H1 (cell line): Measurements from ENCODE around the gene EEF1AKMT2. TPM values are rescaled to one million over a fixed set of nuclear protein-coding genes. Genes with fewer than 3 reads are reported as not detected.

ENCODE experiments used
- CTCF ChIA-PET: fragments of 300-600 bp; sonication (Branson Sonifier 250); formaldehyde crosslinking; loops from one replicate; lab custom pipeline; 2021; ENCODE audit not compliant: partially characterized antibody; lab: Charles Lee
- POLR2A ChIA-PET: fragments of 300-600 bp; sonication (Branson Sonifier 250); formaldehyde crosslinking; loops from one replicate; lab custom pipeline; 2021; ENCODE audit warnings: inconsistent platforms; ENCODE audit not compliant: partially characterized antibody; lab: Charles Lee
- DNase-seq, 2 experiments: peaks; one replicate each; pipeline versions ENCODE4 v3.0.0 to v3.0.0-alpha.2; 2010 to 2022; ENCODE audit warnings: low spot score in 2 of 2, low read depth in 1 of 2, mixed read lengths in 1 of 2
- FAIRE-seq: peaks from 2 replicates; lab custom pipeline; 2011; peaks lifted over from hg19 to GRCh38; lab: Jason Lieb, UNC
- H2AFZ ChIP-seq: 2 replicates; pipeline ENCODE4 v1.8.1; 2012; ENCODE audit warnings: low read length, inconsistent platforms
- H2AK5ac ChIP-seq: 2 replicates; pipeline ENCODE4 v1.6.1; 2013; ENCODE audit warnings: low read depth, low read length
- H2BK120ac ChIP-seq: replicated peaks from 2 replicates; pipeline ENCODE3; 2013; ENCODE audit warnings: low read depth, low read length, inconsistent platforms
- H2BK12ac ChIP-seq: 2 replicates; pipeline ENCODE4 v1.6.1; 2013; ENCODE audit warnings: low read depth, low read length
- H2BK15ac ChIP-seq: 2 replicates; pipeline ENCODE4 v1.6.1; 2013; ENCODE audit warnings: low read length
- H2BK20ac ChIP-seq: 2 replicates; pipeline ENCODE4 v1.6.1; 2013; ENCODE audit warnings: low read length
- H2BK5ac ChIP-seq: 2 replicates; pipeline ENCODE4 v1.6.1; 2013; ENCODE audit warnings: low read depth, low read length
- H3K14ac ChIP-seq: 2 replicates; pipeline ENCODE4 v1.6.1; 2013; ENCODE audit warnings: inconsistent platforms; ENCODE audit not compliant: insufficient read length
- H3K18ac ChIP-seq: 2 replicates; pipeline ENCODE4 v1.6.1; 2013; ENCODE audit warnings: low read length; ENCODE audit errors: extremely low read depth
- H3K23ac ChIP-seq: 2 replicates; pipeline ENCODE4 v1.6.1; 2013; ENCODE audit warnings: inconsistent platforms; ENCODE audit not compliant: insufficient read length
- H3K23me2 ChIP-seq: 2 replicates; pipeline ENCODE4 v1.6.1; 2013; ENCODE audit warnings: low read depth, low read length
- H3K27ac ChIP-seq: 2 replicates; pipeline ENCODE4 v1.6.1; 2011; ENCODE audit warnings: low read depth, low read length, inconsistent platforms
- H3K27me3 ChIP-seq, 4 experiments: replicated peaks in 1 of 4; 1 replicate in 1 of 4; 2 replicates in 3 of 4; pipeline versions ENCODE4 v1.6.1 to v1.8.1; 2011 to 2013; ENCODE audit warnings: low read length in 3 of 4, mild to moderate bottlenecking in 3 of 4, inconsistent platforms in 2 of 4, mixed read lengths in 2 of 4, moderate library complexity in 1 of 4; ENCODE audit not compliant: control insufficient read depth in 3 of 4, insufficient read depth in 3 of 4; ENCODE audit errors: extremely low read depth in 1 of 4
- H3K36me3 ChIP-seq, 4 experiments: 2 replicates each; pipeline versions ENCODE4 v1.6.1 to v1.8.1; 2011 to 2013; ENCODE audit warnings: mild to moderate bottlenecking in 4 of 4, low read length in 3 of 4, moderate library complexity in 2 of 4, control low read depth in 1 of 4, inconsistent platforms in 1 of 4; ENCODE audit not compliant: insufficient read depth in 4 of 4, control insufficient read depth in 2 of 4
- H3K4ac ChIP-seq: replicated peaks from 2 replicates; pipeline ENCODE3; 2013; ENCODE audit warnings: low read length, low read depth, mixed read lengths, inconsistent platforms; ENCODE audit not compliant: insufficient read length
- H3K4me1 ChIP-seq, 4 experiments: replicated peaks in 1 of 4; 1 replicate in 1 of 4; 2 replicates in 3 of 4; pipeline versions ENCODE4 v1.6.1 to v1.8.1; 2011 to 2013; ENCODE audit warnings: low read length in 3 of 4, inconsistent platforms in 2 of 4, mixed read lengths in 1 of 4; ENCODE audit not compliant: insufficient read depth in 4 of 4, control insufficient read depth in 3 of 4
- H3K4me2 ChIP-seq, 2 experiments: 2 replicates each; pipeline versions ENCODE4 v1.6.1 to v1.8.1; 2011 to 2013; ENCODE audit warnings: low read depth in 2 of 2, low read length in 2 of 2, control low read depth in 1 of 2, inconsistent platforms in 1 of 2, mild to moderate bottlenecking in 1 of 2; ENCODE audit not compliant: insufficient read depth in 1 of 2
- H3K4me3 ChIP-seq, 4 experiments: fragments of 200-600, 300-600 bp in 1 of 4; sonication (generic), shearing (Covaris generic), sonication (Bioruptor Twin) in 1 of 4; 2 replicates each; pipeline versions ENCODE4 v1.5.1 to v1.8.1; 2011 to 2016; ENCODE audit warnings: low read length in 4 of 4, low read depth in 3 of 4, control low read depth in 2 of 4, inconsistent platforms in 2 of 4, mild to moderate bottlenecking in 2 of 4, mixed read lengths in 1 of 4, moderate library complexity in 1 of 4; ENCODE audit not compliant: insufficient read depth in 2 of 4; ENCODE audit errors: extremely low read depth in 1 of 4
- H3K56ac ChIP-seq: replicated peaks from 2 replicates; pipeline ENCODE3; 2013; ENCODE audit warnings: low read depth, mild to moderate bottlenecking, mixed read lengths, low read length, inconsistent platforms; ENCODE audit not compliant: insufficient read length
- H3K79me1 ChIP-seq: 2 replicates; pipeline ENCODE4 v1.6.1; 2013; ENCODE audit warnings: low read depth, low read length, control low read depth
- H3K79me2 ChIP-seq, 2 experiments: 2 replicates each; pipeline versions ENCODE4 v1.6.1 to v1.8.1; 2012 to 2013; ENCODE audit warnings: low read length in 2 of 2, mild to moderate bottlenecking in 2 of 2, inconsistent platforms in 1 of 2; ENCODE audit not compliant: insufficient read depth in 2 of 2, control insufficient read depth in 1 of 2
- H3K9ac ChIP-seq, 4 experiments: replicated peaks in 1 of 4; 1 replicate in 1 of 4; 2 replicates in 3 of 4; pipeline versions ENCODE4 v1.6.1 to v1.8.1; 2011 to 2013; ENCODE audit warnings: low read depth in 3 of 4, low read length in 3 of 4, control low read depth in 2 of 4, mild to moderate bottlenecking in 2 of 4, moderate library complexity in 2 of 4, inconsistent platforms in 1 of 4; ENCODE audit errors: extremely low read depth in 1 of 4
- H3K9me3 ChIP-seq, 2 experiments: 2 replicates each; pipeline versions ENCODE4 v1.6.1 to v1.8.1; 2012 to 2013; ENCODE audit warnings: mild to moderate bottlenecking in 2 of 2, moderate library complexity in 2 of 2, control low read depth in 1 of 2, inconsistent platforms in 1 of 2, low read depth in 1 of 2, low read length in 1 of 2, mixed read lengths in 1 of 2; ENCODE audit not compliant: insufficient read depth in 2 of 2
- H4K20me1 ChIP-seq, 2 experiments: replicated peaks in 1 of 2; 2 replicates each; pipeline versions ENCODE3 to v1.8.1; 2011 to 2013; ENCODE audit warnings: inconsistent platforms in 2 of 2, low read length in 2 of 2, mild to moderate bottlenecking in 1 of 2; ENCODE audit not compliant: insufficient read depth in 2 of 2, control insufficient read depth in 1 of 2
- H4K5ac ChIP-seq: 2 replicates; pipeline ENCODE4 v1.6.1; 2013; ENCODE audit warnings: low read length, low read depth, mixed read lengths, inconsistent platforms; ENCODE audit not compliant: insufficient read length
- H4K8ac ChIP-seq: 2 replicates; pipeline ENCODE4 v1.8.0; 2013; ENCODE audit warnings: mild to moderate bottlenecking, moderate library complexity, low read length, inconsistent platforms; ENCODE audit not compliant: insufficient read depth; ENCODE audit errors: extremely low read depth
- H4K91ac ChIP-seq: replicated peaks from 2 replicates; pipeline ENCODE3; 2013; ENCODE audit warnings: low read length, mixed read lengths, inconsistent platforms; ENCODE audit not compliant: insufficient read length
- JUN ChIP-seq: IDR thresholded peaks from 2 replicates; pipeline ENCODE4 v1.6.1; 2011; ENCODE audit warnings: low read depth, mild to moderate bottlenecking, improper control_type of control experiment, low read length
- KDM1A ChIP-seq: fragments of 200-600, 300-600 bp; sonication (generic); IDR thresholded peaks from 2 replicates; pipeline ENCODE4 v1.7.1; 2016; ENCODE audit warnings: mild to moderate bottlenecking, low read length, borderline replicate concordance
- NANOG ChIP-seq: IDR thresholded peaks from 2 replicates; pipeline ENCODE4 v1.6.1; 2011; ENCODE audit warnings: low read length, low read depth, mild to moderate bottlenecking, inconsistent platforms; ENCODE audit not compliant: insufficient read depth, poor library complexity, severe bottlenecking
- POU5F1 ChIP-seq: IDR thresholded peaks from 2 replicates; pipeline ENCODE4 v1.6.1; 2011; ENCODE audit warnings: low read depth, mild to moderate bottlenecking, low read length, moderate library complexity
- RXRA ChIP-seq: IDR thresholded peaks from 2 replicates; pipeline ENCODE4 v1.6.1; 2011; ENCODE audit warnings: low read depth, mild to moderate bottlenecking, low read length, moderate library complexity; ENCODE audit not compliant: insufficient read depth
- WGBS, 2 experiments: shearing (Covaris generic) in 1 of 2; methylation state at CpG; one replicate each; pipeline versions ENCODE4 v1.1.6 to v1.1.7; 2013 to 2015; ENCODE audit warnings: low lambda C conversion rate in 2 of 2, mixed read lengths in 2 of 2, inconsistent platforms in 1 of 2, low coverage in 1 of 2, missing lambda C conversion rate in 1 of 2; ENCODE audit not compliant: insufficient replicate concordance in 2 of 2, insufficient coverage in 1 of 2, insufficient read length in 1 of 2; ENCODE audit errors: extremely low coverage in 1 of 2, missing lambda C conversion rate in 1 of 2; 5-methylcytosine and 5-hydroxymethylcytosine counted together
- polyA plus RNA-seq, 7 experiments: library from polyadenylated mRNA; depleted of rRNA in 3 of 7; stranded (reverse) in 5 of 7; unstranded in 2 of 7; fragments of >200 nt in 5 of 7; fragments of 200-250 nt in 2 of 7; gene quantifications; 1 replicate in 5 of 7; 2 replicates in 1 of 7; 4 replicates in 1 of 7; pipeline versions ENCODE4 v1.2.1 to v1.2.3, GENCODE V29; 2011 to 2013; ENCODE audit warnings: missing spikeins in 2 of 7, mixed read lengths in 2 of 7
- total RNA-seq: library from RNA; stranded (reverse); fragmentation: NEBNext Ultra II Directional; extraction: Animal tissue kit (Norgen Biotek cat#: 25700); gene quantifications from 2 replicates; pipeline ENCODE4 v1.2.1, GENCODE V29; 2021
- TF ChIP-seq, protein P1 (sequence below): IDR thresholded peaks from 2 replicates; pipeline ENCODE4 v1.6.1; 2012; ENCODE audit warnings: low read length, inconsistent platforms

Gene EEF1AKMT2
- total and polyA plus RNA-seq, 2 of the 8 experiments (the other 6 are each of a cell fraction or from before 2014, with no cell fraction given): 9.8 to 26.8 TPM

DNA sequence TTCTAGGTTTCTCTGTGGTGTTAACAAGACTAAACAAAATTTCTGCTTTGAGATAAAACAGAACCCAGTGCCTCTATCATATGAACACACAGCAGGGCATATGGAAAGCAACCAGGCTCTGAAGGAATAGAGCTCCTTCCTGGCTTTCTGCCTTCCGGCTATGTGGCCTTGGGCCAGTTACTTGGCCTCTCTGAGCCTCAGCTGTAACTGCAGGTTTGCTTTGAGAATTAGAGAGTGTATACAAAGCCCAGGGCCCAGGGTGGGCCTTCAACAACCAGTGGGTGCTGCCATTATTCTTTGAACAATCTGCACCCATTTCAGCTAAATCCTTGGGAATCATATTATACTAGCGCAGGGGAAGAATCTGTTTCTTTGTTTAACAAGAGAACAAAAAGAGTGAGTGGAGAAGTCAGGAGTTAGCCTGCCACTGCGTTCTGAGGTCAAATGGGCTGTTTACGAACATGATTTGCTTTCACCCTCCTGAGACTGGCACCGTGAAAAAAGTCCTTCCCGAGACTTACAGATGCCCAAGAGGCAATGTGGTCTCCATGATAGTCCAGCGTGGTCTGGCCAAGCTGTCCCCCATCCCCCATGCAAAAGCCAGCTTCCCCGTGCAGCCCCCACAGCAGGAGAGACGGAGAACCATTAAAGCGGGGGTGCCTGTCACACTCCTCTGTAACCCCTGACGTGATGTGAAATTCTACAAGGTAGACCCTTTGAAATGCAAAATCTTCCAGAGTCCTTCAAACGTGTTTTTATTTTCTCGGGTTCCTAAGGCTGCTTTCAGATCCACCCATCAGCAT, 52.4 kb downstream of the EEF1AKMT2 start:
- Histone ChIP-seq H3K27me3 (peaks cover 1 to 21% (median 14%) of the 10 kb centered on the region in 4 experiments; a peak in 6 of 7 replicates), H3K79me2 (peaks cover 0 to 14% of the 10 kb centered on the region in 2 experiments; a peak in 2 of 4 replicates), H4K8ac (no peak overlapping the region; the same call in 1 of the 2 replicates), H3K56ac (no peak overlapping the region), H3K23ac (no peak overlapping the region), H4K5ac (no peak overlapping the region), H2BK15ac (no peak overlapping the region; the same call in 1 of the 2 replicates), H3K79me1 (peaks cover 15% of the 10 kb centered on the region), H2BK12ac (peak overlapping the region; percentile 78; the same call in 1 of the 2 replicates), H3K18ac (peak overlapping the region; percentile 73; the same call in 1 of the 2 replicates), H4K91ac (no peak overlapping the region), H2AFZ (no peak overlapping the region), H2AK5ac (peak overlapping the region; percentile 79; the same call in 1 of the 2 replicates), H3K36me3 (no peaks in the 10 kb centered on the region), H3K27ac (no peak overlapping the region), H2BK20ac (no peak overlapping the region), H2BK5ac (no peak overlapping the region; the same call in 1 of the 2 replicates), H4K20me1 (peaks cover 12 to 24% of the 10 kb centered on the region in 2 experiments), H2BK120ac (no peak overlapping the region), H3K14ac (no peak overlapping the region), H3K4ac (no peak overlapping the region), H3K9ac (no peak overlapping the region), H3K4me1 (peaks cover 28 to 47% (median 30%) of the 10 kb centered on the region in 4 experiments), H3K9me3 (no peaks in the 10 kb centered on the region), H3K23me2 (peaks cover 12% of the 10 kb centered on the region; the same call in 1 of the 2 replicates), H3K4me2 (peak overlapping the region; percentile 61 to 63), H3K4me3 (peak overlapping the region in 3 of 4 experiments; percentile 7 to 35 (median 19); a peak in 4 of 8 replicates)
- 24% methylated on average over 13 of the region's 13 CpGs; no CpG with 5 or more reads in 1 of the 2 experiments for WGBS, 2 experiments
- FAIRE-seq (no peak), DNase-seq (peak in 1 of 2 experiments; percentile 50)
- ChIA-PET CTCF (interaction anchor here (0.7 to 5.3 kb wide), 14 partner anchors 9 to 225 kb away, joined by 3 to 86 read pairs (median 16); no protein-coding TSS in a partner anchor), POLR2A (interaction anchor here (1.1 to 1.4 kb wide), 2 partner anchors 17 to 291 kb away, joined by 3 to 6 read pairs; no protein-coding TSS in a partner anchor)
- TF ChIP-seq RXRA (no peak), NANOG (peak; percentile 16), POU5F1 (no peak), KDM1A (0 out of 2 replicates have a peak, but pooled peaks have one; percentile 30), JUN (no peak)
- TF ChIP-seq, protein P1, sequence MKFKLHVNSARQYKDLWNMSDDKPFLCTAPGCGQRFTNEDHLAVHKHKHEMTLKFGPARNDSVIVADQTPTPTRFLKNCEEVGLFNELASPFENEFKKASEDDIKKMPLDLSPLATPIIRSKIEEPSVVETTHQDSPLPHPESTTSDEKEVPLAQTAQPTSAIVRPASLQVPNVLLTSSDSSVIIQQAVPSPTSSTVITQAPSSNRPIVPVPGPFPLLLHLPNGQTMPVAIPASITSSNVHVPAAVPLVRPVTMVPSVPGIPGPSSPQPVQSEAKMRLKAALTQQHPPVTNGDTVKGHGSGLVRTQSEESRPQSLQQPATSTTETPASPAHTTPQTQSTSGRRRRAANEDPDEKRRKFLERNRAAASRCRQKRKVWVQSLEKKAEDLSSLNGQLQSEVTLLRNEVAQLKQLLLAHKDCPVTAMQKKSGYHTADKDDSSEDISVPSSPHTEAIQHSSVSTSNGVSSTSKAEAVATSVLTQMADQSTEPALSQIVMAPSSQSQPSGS: no peak
